Endothelial cell of umbilical vein (primary cell): ENCODE measurements around the gene NGRN. TPM values are rescaled to one million over a fixed set of nuclear protein-coding genes. Genes with fewer than 3 reads are reported as not detected.

ENCODE experiments used
- BruUV-seq: library from RNA; stranded (reverse); fragments of 400-500 nt; replicated peaks from 2 replicates; lab custom pipeline; 2021; lab: Mats Ljungman, UMichigan
- CTCF ChIA-PET: fragments of 300-600, 350-600 bp; sonication (Branson Sonifier 250); formaldehyde crosslinking; loops from one replicate; lab custom pipeline; 2021; ENCODE audit warnings: antibody characterized with exemption, inconsistent platforms; lab: Charles Lee
- POLR2A ChIA-PET: fragments of 300-600, 350-600 bp; sonication (Branson Sonifier 250); formaldehyde crosslinking; loops from one replicate; lab custom pipeline; 2021; ENCODE audit warnings: antibody characterized with exemption, inconsistent platforms; lab: Charles Lee
- DNase-seq: peaks from one replicate; pipeline ENCODE4 v3.0.0-alpha.2; 2011; ENCODE audit warnings: low read depth, low spot score
- FAIRE-seq: peaks from 2 replicates; lab custom pipeline; 2011; peaks lifted over from hg19 to GRCh38; lab: Jason Lieb, UNC
- H2AFZ ChIP-seq: 2 replicates; pipeline ENCODE4 v1.6.0; 2012; ENCODE audit warnings: low read depth, low read length, control low read depth, inconsistent platforms
- H3K27ac ChIP-seq: 2 replicates; pipeline ENCODE4 v1.5.1; 2011; ENCODE audit warnings: low read depth, mild to moderate bottlenecking, control low read depth, low read length, moderate library complexity; ENCODE audit not compliant: insufficient read depth
- H3K27me3 ChIP-seq, 2 experiments: 2 replicates each; pipeline versions ENCODE4 v1.6.0 to v1.6.1; 2011; ENCODE audit warnings: low read length in 2 of 2, mixed read lengths in 1 of 2; ENCODE audit not compliant: control insufficient read depth in 2 of 2, insufficient read depth in 2 of 2
- H3K36me3 ChIP-seq, 2 experiments: 2 replicates in 1 of 2; 3 replicates in 1 of 2; pipeline ENCODE4 v1.5.1; 2011; ENCODE audit warnings: low read length in 2 of 2, mild to moderate bottlenecking in 1 of 2, moderate library complexity in 1 of 2; ENCODE audit not compliant: control insufficient read depth in 2 of 2, insufficient read depth in 2 of 2; ENCODE audit errors: extremely low read depth in 1 of 2
- H3K4me1 ChIP-seq: 3 replicates; pipeline ENCODE4 v1.5.1; 2011; ENCODE audit warnings: mild to moderate bottlenecking, low read length; ENCODE audit not compliant: control insufficient read depth, insufficient read depth; ENCODE audit errors: extremely low read depth
- H3K4me2 ChIP-seq: 2 replicates; pipeline ENCODE4 v1.6.1; 2011; ENCODE audit warnings: low read length, control low read depth, mixed read lengths; ENCODE audit not compliant: insufficient read depth
- H3K4me3 ChIP-seq, 3 experiments: fragments of 200-600 bp in 1 of 3; sonication (generic), shearing (Covaris generic) in 1 of 3; replicated peaks in 1 of 3; 2 replicates each; pipeline ENCODE4 v1.5.1; 2011 to 2016; ENCODE audit warnings: control low read depth in 3 of 3, low read length in 3 of 3, mild to moderate bottlenecking in 2 of 3, inconsistent platforms in 1 of 3, low read depth in 1 of 3, moderate library complexity in 1 of 3; ENCODE audit not compliant: insufficient read depth in 1 of 3
- H3K79me2 ChIP-seq: 2 replicates; pipeline ENCODE4 v1.6.0; 2012; ENCODE audit warnings: low read length, inconsistent platforms; ENCODE audit not compliant: control insufficient read depth, insufficient read depth
- H3K9ac ChIP-seq: replicated peaks from 2 replicates; pipeline ENCODE3; 2011; ENCODE audit warnings: low read length, control low read depth; ENCODE audit not compliant: insufficient read depth; ENCODE audit errors: extremely low read depth
- H3K9me1 ChIP-seq: replicated peaks from 3 replicates; pipeline ENCODE4 v1.6.0; 2011; ENCODE audit warnings: mild to moderate bottlenecking, low read length; ENCODE audit not compliant: control insufficient read depth, insufficient read depth; ENCODE audit errors: extremely low read depth
- H3K9me3 ChIP-seq: replicated peaks from 2 replicates; pipeline ENCODE4 v1.5.1; 2012; ENCODE audit warnings: low read length, inconsistent platforms; ENCODE audit not compliant: control insufficient read depth, insufficient read depth
- H4K20me1 ChIP-seq: replicated peaks from 2 replicates; pipeline ENCODE3; 2011; ENCODE audit warnings: mild to moderate bottlenecking, low read length; ENCODE audit not compliant: control insufficient read depth, insufficient read depth; ENCODE audit errors: extremely low read depth
- EZH2 ChIP-seq: IDR thresholded peaks from 2 replicates; pipeline ENCODE4 v1.6.1; 2012; ENCODE audit warnings: borderline replicate concordance, low read depth, mild to moderate bottlenecking, moderate library complexity, low read length, inconsistent platforms; ENCODE audit not compliant: severe bottlenecking
- FOS ChIP-seq: IDR thresholded peaks from 2 replicates; pipeline ENCODE4 v1.6.1; 2011; ENCODE audit warnings: mild to moderate bottlenecking, low read length, moderate library complexity, borderline replicate concordance; ENCODE audit not compliant: insufficient read depth
- GATA2 ChIP-seq: IDR thresholded peaks from 2 replicates; pipeline ENCODE4 v1.7.0; 2011; ENCODE audit warnings: low read depth, mild to moderate bottlenecking, moderate library complexity, mixed read lengths, low read length; ENCODE audit not compliant: insufficient read length, insufficient read depth
- MAX ChIP-seq: IDR thresholded peaks from 2 replicates; pipeline ENCODE4 v1.6.1; 2011; ENCODE audit not compliant: insufficient read depth, insufficient read length
- MYC ChIP-seq: IDR thresholded peaks from one replicate; pipeline ENCODE4 v1.6.1; 2011; ENCODE audit warnings: mild to moderate bottlenecking, low read depth, low read length
- dilution Hi-C: fragments of 300-500 bp; cut with MboI; formaldehyde crosslinking; loops from one replicate; pipeline ENCODE4 v1.15.0; 2019; ENCODE audit warnings: low sequenced_read_pairs; ENCODE audit not compliant: extremely low pct_ligation_motif_present
- intact Hi-C: fragments of 100-400 bp; cut with micrococcal nuclease; formaldehyde crosslinking; loops from one replicate; pipeline ENCODE4 v1.10.0; 2022
- polyA plus RNA-seq, 4 experiments: library from polyadenylated mRNA; depleted of rRNA in 3 of 4; stranded (reverse) in 3 of 4; unstranded in 1 of 4; fragments of >200 nt; gene quantifications; 2 replicates each; pipeline versions ENCODE4 v1.2.1 to v1.2.3, GENCODE V29; 2011 to 2012; ENCODE audit warnings: missing spikeins in 1 of 4
- total RNA-seq: library from RNA; stranded (reverse); gene quantifications from 2 replicates; pipeline ENCODE4 v1.2.3, GENCODE V29; 2021

Gene NGRN
- total and polyA plus RNA-seq, 2 donors (not counting 3 experiments of a cell fraction or from before 2014, with no cell fraction given), result 28.9 to 56.5 TPM

- no peaks in the 10 kb centered on the region for H3K79me2 ChIP-seq
- no TSS peak for BruUV-seq
- CTCF ChIA-PET, result interaction anchor here (0.8 to 1.2 kb wide), 2 partner anchors 11 to 17 kb away, joined by 3 read pairs; no protein-coding TSS in a partner anchor
- POLR2A ChIA-PET, result no interaction called here
- no peaks in the 10 kb centered on the region for H3K36me3 ChIP-seq
- no peak overlapping the region for H2AFZ ChIP-seq
- no peak for DNase-seq
- TF ChIP-seq EZH2 (no peak), GATA2 (no peak)
- H3K27ac ChIP-seq, result no peak overlapping the region
- H3K9ac ChIP-seq, result no peak overlapping the region
- H3K9me3 ChIP-seq, result no peaks in the 10 kb centered on the region
- peaks cover 3% of the 10 kb centered on the region for H3K4me1 ChIP-seq
- no peaks in the 10 kb centered on the region for H3K9me1 ChIP-seq
- dilution Hi-C loops, result no loop called here
- no peak overlapping the region for H3K4me3 ChIP-seq
- H3K4me2 ChIP-seq, result no peak overlapping the region
- FAIRE-seq, result no peak
- H3K27me3 ChIP-seq, result peaks cover 0 to 2% of the 10 kb centered on the region in 2 experiments
- intact Hi-C loops, result no loop called here
- H4K20me1 ChIP-seq, result no peaks in the 10 kb centered on the region
These were observed 50.7 kb downstream of the NGRN start for GRCh38 chr15:90316139-90316538.

- CTCF ChIA-PET, result interaction anchor here (0.7 to 5.3 kb wide), 6 partner anchors 11 to 567 kb away, joined by 3 to 148 read pairs (median 7); no protein-coding TSS in a partner anchor
- intact Hi-C loops, result no loop called here
These were observed 53.1 kb downstream of the NGRN start for GRCh38 chr15:90318591-90318990.

More at GRCh38 chr15:90318591-90318990, 53.1 kb downstream of the NGRN start:
- FAIRE-seq (no peak), DNase-seq (no peak)
- dilution Hi-C loops, result no loop called here
- H3K9me3 ChIP-seq, result no peaks in the 10 kb centered on the region
- H3K9me1 ChIP-seq, result no peaks in the 10 kb centered on the region
- TF ChIP-seq FOS, result no peak
- TF ChIP-seq MAX, result no peak
- no peak for TF ChIP-seq MYC
- no TSS peak for BruUV-seq
- H3K27ac ChIP-seq, result no peak overlapping the region
- peaks cover 3% of the 10 kb centered on the region for H3K4me1 ChIP-seq
- POLR2A ChIA-PET, result no interaction called here
- H3K79me2 ChIP-seq, result no peaks in the 10 kb centered on the region
- H2AFZ ChIP-seq, result no peak overlapping the region
- no peaks in the 10 kb centered on the region for H4K20me1 ChIP-seq
- H3K4me2 ChIP-seq, result no peak overlapping the region
- no peaks in the 10 kb centered on the region for H3K36me3 ChIP-seq
- no peak overlapping the region for H3K9ac ChIP-seq
- no peaks in the 10 kb centered on the region for H3K27me3 ChIP-seq
- no peak overlapping the region for H3K4me3 ChIP-seq
